ENCODE results near the gene SLC12A5. TPM values are rescaled to one million over a fixed set of nuclear protein-coding genes. Genes with fewer than 3 reads are reported as not detected.

The SLC12A5 gene
- total RNA-seq, 1 donor from 2014 or later = 9.6 TPM

DNA sequence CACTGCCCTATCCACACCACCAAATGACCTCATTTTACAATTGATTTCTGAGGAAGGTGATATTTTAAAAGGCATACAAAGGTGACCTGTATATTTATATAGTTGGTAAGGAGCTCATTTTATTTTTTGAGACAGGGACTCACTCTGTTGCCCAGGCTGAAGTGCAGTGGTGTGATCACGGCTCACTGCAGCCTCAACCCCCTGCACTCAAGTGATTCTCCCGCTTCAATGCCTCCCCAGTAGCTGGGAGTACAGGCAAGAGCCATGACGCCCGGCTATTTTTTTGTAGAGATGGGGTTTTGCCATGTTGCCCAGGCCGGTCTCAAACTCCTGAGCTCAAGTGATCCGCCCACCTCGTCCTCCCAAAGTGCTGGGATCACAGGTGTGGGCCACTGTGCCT, 47.8 kb downstream of the SLC12A5 start:
- no peak for DNase-seq (ENCODE audit: low read depth, low spot score)
- Mint-ChIP-seq H3K4me1 (peaks cover 48% of the 10 kb centered on the region), H3K27me3 (ENCODE audit: low read depth) (no peaks in the 10 kb centered on the region), H3K27ac (ENCODE audit: unreplicated experiment) (no peak overlapping the region), H3K36me3 (ENCODE audit: low read depth) (peaks cover 3% of the 10 kb centered on the region), H3K4me3 (no peak overlapping the region), H3K9me3 (no peaks in the 10 kb centered on the region)
- TF ChIP-seq, protein P1, sequence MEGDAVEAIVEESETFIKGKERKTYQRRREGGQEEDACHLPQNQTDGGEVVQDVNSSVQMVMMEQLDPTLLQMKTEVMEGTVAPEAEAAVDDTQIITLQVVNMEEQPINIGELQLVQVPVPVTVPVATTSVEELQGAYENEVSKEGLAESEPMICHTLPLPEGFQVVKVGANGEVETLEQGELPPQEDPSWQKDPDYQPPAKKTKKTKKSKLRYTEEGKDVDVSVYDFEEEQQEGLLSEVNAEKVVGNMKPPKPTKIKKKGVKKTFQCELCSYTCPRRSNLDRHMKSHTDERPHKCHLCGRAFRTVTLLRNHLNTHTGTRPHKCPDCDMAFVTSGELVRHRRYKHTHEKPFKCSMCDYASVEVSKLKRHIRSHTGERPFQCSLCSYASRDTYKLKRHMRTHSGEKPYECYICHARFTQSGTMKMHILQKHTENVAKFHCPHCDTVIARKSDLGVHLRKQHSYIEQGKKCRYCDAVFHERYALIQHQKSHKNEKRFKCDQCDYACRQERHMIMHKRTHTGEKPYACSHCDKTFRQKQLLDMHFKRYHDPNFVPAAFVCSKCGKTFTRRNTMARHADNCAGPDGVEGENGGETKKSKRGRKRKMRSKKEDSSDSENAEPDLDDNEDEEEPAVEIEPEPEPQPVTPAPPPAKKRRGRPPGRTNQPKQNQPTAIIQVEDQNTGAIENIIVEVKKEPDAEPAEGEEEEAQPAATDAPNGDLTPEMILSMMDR (conservative IDR thresholded peaks at IDR 0.05) = no peak

DNA sequence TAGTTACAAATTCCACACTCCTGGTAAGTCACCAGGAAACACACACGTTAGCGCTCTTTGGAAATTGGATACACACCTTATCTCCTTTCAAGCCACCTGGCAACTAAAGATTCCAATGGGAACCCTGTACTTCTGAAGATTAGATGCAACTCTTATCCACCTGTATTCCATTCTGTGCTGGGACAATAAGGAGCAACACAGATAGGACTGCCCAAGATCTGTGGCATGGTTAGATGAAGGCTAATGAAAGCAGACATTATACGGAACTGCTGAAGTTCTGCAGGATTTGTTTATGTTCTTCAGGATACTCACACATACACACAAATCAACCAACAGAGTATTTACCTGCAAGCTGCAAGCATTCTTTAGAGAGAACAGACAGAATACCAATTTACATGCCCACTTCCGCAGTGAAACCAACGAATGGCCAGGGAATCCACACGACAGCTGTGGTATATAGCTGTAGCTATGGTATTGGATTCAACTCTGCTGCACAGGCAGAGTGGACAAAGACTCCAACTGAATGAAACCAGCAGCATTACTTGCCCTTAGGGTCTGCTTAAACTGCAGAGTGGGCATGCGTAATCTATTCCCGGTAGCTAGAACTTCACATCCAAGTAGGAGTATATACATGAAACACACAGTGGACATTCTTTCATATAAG, 48.8 kb downstream of the SLC12A5 start:
- Mint-ChIP-seq H3K36me3 (ENCODE audit: low read depth) (peaks cover 3% of the 10 kb centered on the region), H3K4me1 (peaks cover 48% of the 10 kb centered on the region), H3K27ac (ENCODE audit: unreplicated experiment) (no peak overlapping the region), H3K4me3 (no peak overlapping the region), H3K9me3 (no peaks in the 10 kb centered on the region), H3K27me3 (ENCODE audit: low read depth) (no peaks in the 10 kb centered on the region)
- DNase-seq (ENCODE audit: low read depth, low spot score) = no peak
- TF ChIP-seq, protein P1 (conservative IDR thresholded peaks at IDR 0.05) = no peak

DNA sequence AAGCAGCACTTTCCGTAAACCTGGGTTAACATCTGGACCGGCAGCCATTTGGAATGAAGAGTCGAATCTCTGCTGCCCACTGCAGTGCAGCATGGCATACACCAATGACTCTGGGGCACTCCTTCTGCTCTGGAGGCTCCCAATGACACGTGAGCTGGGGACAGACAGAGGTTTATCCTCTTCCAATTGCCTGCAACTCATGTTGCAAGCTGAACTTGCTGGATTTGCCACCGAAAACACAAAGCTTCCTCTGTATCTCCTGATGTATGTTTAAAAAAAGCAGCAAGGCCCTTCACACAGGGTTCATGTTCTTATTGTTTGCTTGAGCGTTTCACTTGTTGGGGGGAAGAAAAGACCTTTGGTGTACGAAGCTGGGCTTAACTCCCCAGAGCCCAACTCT, 49.9 kb downstream of the SLC12A5 start:
- no peaks in the 10 kb centered on the region for H3K27me3 Mint-ChIP-seq (ENCODE audit: low read depth)
- H3K27ac Mint-ChIP-seq (ENCODE audit: unreplicated experiment) = peak overlapping the region; percentile 52
- H3K36me3 Mint-ChIP-seq (ENCODE audit: low read depth) = peaks cover 3% of the 10 kb centered on the region
- no peak for DNase-seq (ENCODE audit: low read depth, low spot score)
- no peaks in the 10 kb centered on the region for H3K9me3 Mint-ChIP-seq
- H3K4me1 Mint-ChIP-seq = peaks cover 48% of the 10 kb centered on the region
- TF ChIP-seq, protein P1 (conservative IDR thresholded peaks at IDR 0.05) = no peak
- H3K4me3 Mint-ChIP-seq = peak overlapping the region; percentile 6

DNA sequence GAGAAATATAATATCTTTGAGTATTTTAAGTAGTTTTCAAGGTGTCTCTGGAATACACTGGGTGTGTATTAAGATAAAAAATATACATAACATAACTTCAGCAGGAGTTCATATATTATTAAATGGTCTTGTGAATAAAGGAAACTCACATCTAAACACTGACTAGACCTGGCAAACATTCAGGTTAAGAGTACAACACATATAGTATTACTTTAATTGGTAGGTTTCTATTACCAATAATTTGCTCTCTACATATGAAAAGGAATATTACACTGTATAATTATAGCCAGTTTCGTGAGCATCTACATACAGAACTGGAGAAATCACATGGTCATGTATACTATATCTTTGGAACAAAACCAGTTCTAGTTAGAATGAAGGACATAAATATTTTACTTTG, 52.1 kb downstream of the SLC12A5 start:
- Mint-ChIP-seq H3K36me3 (ENCODE audit: low read depth) (no peaks in the 10 kb centered on the region), H3K9me3 (no peaks in the 10 kb centered on the region), H3K4me3 (no peak overlapping the region), H3K27me3 (ENCODE audit: low read depth) (no peaks in the 10 kb centered on the region), H3K4me1 (peaks cover 45% of the 10 kb centered on the region), H3K27ac (ENCODE audit: unreplicated experiment) (no peak overlapping the region)
- TF ChIP-seq, protein P1 (conservative IDR thresholded peaks at IDR 0.05) = no peak
- DNase-seq (ENCODE audit: low read depth, low spot score) = no peak

DNA sequence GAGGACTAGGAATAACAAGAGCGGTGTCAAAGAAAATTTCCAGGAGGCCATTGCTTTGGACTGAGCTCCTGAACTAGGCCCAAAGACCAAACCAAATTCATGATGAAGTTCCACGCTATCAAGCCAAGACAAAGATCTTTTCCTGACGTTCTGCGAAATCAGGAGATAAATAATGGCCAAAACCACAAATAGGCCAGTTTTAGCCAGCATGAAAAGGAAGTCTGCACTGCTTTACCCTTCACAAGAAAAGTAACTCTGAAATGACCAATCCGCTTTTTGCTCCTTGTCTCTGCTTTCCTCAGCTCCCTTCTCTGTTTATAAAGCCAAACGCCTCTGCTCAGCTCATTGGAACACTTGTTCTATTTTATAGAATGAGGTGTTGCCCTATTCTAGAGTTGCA, 54.1 kb downstream of the SLC12A5 start:
- no peaks in the 10 kb centered on the region for H3K27me3 Mint-ChIP-seq (ENCODE audit: low read depth)
- peaks cover 54% of the 10 kb centered on the region for H3K4me1 Mint-ChIP-seq
- no peaks in the 10 kb centered on the region for H3K9me3 Mint-ChIP-seq
- no peak overlapping the region for H3K27ac Mint-ChIP-seq (ENCODE audit: unreplicated experiment)
- H3K4me3 Mint-ChIP-seq = no peak overlapping the region
- no peaks in the 10 kb centered on the region for H3K36me3 Mint-ChIP-seq (ENCODE audit: low read depth)
- no peak for DNase-seq (ENCODE audit: low read depth, low spot score)
- TF ChIP-seq, protein P1 (conservative IDR thresholded peaks at IDR 0.05) = no peak
